Activated naive CD8-positive, alpha-beta T cell treated with anti-CD3 and anti-CD28 coated beads, Interleukin-2, amount 50 U/mL, for 16 hours (primary cell): ENCODE data around the gene HCRTR1.

Experiments
- DNase-seq: peaks from one replicate; pipeline ENCODE4 v3.0.0-alpha.2; 2020; ENCODE audit warnings: low read depth, low spot score

Gene HCRTR1

DNA sequence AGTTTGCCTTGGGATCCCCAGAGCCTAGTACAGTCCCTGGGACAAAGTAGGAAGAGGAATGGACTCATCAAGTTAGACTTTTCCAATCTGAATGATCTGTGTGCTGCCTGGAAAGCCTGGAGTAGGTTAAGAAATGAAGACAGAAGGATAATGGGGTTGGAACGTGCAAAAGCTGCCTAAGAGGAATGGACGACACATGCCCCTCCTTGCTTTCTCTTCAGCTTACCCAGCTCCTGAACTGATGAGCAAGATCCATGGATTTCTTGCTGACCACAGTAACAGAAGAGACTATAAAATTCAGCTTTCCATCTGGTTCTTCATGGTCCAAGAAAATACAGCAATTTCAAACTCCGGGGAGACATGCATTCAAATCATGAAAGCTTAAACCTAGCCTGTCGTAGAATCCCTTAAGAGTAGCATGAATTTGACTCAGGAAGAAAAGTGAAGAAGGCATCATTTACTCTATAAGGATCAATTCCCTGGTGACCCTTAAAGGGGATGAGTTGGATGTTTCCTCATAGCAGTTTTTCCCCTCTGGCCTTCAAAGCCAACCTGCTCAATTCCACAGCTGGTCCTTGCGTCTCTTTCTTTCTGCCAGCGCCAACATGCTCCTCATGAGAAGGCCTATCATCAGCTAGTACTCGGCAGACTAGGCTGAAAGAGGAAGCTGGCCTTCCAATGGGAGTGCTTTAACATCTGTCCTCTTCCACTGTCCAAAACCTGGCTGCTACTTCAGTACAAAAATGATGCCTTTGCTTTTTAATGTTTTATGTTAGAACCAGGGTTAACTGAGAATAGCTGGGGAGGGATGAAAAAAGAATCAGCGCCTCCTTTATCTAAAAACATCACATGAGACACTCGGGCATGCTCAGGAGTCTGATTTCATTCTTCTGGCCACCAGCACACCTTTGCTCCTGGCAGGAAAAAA is 32.9 kb downstream of the HCRTR1 start:
- no peak for DNase-seq

DNA sequence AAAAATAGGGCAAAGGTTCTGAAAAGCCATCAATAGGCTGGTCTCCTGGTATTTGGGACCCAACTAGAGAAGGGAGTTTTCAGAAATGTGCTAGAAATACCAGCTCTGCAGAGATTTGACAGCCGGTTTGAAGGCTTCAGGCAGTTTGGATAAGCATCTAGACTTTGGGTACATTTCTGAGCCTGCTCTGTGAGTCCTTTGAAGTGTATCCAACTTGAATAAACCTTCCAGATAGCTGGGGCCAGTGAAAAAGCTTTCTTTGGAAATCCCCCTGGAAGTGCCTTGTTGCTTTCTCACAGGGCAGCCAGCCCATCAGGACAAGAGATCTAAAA is 33.6 kb downstream of the HCRTR1 start:
- no peak for DNase-seq

DNA sequence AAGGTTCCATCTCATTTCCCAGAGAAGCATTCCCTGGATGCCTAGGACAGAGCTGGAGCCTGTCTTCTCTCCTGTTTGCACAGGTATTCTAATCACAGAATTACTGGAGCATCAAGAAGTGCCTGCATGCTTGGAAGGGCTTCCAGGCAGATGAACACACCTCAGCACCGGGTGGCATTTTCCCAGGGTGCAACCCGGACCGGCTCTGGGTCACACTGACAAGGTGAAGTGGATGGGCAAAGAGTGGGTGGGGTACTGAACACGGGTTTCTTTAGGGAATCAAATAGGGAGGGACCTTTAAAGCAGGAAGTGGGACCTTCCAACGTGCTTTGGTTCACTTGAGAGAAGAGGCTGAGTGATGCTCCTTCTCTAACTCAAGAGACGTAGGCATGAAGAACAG is 34.3 kb downstream of the HCRTR1 start:
- no peak for DNase-seq

DNA sequence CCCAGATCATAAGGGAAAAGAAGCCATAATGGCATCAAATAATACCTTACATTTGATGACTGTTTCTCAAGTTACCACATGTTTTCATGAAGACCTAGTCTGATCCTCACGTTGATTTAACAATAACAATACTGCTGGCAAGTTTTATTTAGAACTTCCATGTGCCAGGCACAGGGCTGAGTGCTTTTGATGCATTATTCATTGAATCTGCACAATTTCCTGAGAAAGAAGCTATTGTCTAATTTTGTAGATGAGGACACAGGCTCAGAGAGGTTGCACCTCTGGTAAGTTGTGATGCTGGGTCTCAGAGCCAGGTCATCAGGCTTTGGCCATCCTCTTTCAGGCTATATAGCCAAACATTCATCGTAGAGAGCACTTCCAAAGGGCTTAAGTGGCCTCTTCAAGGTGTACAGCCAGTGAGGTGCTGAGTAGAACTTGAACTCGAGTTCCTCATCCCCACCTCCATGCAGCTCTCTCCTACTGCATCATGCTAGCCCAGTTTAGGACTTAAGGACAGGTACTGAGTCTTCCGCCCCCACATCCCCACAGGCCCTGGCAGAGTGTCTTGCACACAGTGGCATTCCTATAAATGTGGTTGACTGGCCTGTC is 35.5 kb downstream of the HCRTR1 start:
- DNase-seq: no peak

DNA sequence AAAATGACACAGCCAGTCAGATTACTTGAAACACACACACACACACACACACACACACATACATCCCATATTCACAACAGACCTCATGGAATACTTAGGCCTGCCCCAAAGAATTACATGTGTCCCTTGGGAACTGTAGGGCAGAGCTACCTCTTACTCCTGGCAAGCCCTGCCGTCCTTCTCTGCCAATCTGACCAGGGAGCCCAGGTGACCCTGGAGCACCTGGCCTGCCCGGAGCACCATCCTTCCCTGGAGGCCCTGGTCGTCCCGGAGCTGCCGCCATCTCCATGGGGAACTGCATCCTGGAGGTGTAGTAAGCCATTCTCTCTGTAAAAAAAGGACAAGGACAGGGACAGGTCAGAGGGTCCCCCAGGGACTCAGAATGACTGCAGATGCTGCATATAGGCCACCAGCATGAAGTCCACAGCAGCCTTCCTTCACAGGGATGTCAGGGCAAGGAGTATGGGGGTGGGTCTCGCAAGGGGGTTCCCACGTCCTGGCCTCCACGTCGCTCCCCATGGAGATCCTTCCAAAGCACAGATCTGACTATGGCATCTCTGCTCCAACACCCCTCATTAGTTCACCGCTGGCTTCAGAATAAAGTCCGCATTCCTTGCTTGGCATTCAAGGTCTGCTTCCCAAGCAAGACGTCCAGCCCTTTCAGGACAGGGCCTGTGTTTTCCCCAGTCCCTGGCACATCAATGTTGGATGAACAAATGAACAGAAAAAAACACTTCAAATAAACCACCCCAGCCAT is 36.4 kb downstream of the HCRTR1 start:
- DNase-seq: no peak

DNA sequence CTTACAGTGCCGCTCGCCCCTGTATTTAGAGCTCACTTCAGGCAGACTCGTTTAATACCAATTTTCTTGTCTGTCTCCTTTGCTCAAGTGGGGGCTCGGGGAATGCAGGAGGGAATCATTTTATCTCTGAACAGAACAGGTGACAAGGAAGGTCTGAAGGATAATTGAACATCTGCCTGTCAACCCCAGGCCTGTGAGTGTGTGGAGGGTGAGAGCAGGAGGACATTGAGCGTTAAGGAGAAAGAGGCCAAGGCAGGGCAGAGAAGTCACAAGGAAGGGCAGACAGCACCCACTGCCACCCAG is 36.9 kb downstream of the HCRTR1 start:
- DNase-seq: no peak

DNA sequence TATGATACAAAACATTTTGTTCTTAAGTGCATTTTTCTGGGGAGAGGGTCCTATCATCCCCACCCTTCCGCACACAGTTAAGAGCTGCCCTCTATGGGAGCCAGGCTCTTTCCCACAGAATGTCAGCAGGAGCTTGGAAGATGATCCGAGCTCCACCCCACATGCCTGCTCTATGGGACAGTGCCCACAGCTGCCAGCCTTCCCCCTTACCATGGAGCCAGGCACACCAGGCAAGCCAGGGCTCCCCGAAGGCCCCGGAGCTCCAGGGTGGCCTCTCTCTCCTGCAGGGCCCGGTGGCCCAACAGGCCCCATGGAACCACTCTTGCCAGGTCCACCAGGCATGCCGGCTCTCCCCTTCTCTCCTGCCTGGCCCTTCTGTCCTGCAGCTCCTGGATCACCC is 37.6 kb downstream of the HCRTR1 start:
- DNase-seq: no peak

DNA sequence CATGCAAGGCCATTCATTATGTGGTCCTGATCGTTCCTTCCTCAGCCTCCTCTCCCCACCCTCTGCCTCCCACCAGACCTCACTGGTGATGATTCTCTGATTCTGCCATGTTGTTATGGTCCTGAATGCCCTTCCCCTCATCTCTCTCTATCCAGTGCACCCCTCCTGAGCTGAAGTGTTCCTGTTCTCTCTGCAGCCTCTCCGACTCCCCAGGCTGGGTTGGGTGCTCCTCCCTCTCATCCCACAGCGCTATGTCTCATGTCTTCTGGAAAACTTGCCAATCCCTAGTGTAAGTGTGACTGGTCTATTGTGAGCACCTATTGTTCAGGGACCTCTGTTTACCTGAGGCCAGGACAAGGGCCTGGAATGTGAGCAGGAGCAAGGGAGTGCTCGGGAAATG is 38.3 kb downstream of the HCRTR1 start:
- DNase-seq: no peak

DNA sequence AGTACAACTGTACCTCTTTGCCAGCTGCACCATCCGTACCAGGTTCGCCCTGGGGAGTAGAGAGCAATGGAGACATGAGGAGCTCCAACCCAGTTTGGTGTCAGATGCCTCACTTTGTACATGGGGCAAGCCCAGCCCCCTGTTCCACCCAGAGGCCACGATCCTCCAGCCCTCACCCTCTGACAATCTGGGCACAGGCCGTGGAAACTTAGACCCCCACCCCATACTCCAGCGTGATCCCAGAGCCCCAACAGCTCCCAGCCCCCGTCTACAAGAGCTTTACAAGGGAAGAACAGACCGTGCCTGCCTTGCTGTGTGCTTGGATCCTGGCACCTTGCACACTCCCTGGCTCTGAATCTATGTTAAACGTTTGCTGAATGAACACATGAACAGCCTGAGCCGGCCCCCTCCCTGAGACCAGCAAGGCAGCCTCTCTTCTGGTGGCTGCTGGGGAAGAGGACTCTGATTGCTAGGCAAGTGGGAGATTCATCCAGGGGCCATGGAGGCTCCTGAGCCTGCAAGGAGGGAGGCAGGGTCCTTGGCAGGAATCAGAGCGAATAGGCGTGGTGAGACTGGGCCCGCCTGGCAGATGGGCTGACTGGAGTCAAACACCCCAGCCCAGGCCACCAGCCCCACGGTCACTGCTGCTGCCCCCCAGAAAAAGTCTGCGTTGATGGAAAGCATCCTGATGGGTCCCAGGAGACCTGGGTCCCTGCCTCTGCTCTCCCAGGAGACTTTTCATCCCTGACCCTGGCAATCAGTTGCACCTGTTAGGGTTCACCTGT is 39.7 kb downstream of the HCRTR1 start:
- no peak for DNase-seq

DNA sequence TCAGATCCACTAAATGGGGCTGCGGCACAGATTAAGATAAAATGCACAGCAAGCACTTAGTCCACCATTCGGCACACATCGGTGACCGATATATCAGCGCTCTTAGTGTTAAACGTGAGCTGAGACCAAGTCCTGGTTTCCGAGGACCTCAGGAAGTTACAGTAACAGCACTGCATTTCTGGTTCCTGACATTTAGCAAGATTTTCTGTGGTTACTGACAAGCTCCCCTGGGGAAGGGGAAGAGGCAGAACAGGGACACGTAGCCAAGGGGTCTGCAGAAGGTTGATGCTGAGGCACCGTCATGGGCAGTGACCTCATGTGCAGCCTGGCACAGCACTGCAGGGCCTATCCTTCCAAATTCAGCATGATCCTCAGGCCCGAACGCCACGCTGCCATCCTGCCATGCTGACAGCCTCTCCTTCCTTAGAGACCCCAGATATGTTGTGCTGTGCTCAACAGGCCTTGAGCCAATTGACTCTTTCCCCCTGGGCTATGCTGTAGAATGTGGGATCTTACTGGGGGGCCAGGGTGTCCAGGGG is 40.6 kb downstream of the HCRTR1 start:
- DNase-seq: no peak

DNA sequence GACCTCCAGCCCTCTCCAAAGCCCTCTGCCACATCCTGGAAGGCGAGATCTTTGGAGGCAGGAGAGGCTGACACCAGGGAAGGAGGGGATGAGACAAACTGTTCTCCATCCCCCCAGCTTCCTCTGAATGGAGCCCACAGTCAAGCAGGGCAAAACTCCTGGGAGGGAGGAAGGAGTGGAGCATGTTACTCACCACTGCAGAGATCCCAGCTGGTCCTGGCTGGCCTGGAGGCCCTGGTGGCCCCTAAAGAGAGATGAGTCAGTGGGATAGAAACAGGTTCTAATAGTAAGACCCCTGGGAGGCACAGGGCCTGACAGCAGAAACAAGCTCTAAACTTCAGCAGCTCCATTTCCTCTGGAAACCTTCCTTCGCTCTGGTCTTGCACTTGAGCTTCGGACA is 41.2 kb downstream of the HCRTR1 start:
- no peak for DNase-seq

DNA sequence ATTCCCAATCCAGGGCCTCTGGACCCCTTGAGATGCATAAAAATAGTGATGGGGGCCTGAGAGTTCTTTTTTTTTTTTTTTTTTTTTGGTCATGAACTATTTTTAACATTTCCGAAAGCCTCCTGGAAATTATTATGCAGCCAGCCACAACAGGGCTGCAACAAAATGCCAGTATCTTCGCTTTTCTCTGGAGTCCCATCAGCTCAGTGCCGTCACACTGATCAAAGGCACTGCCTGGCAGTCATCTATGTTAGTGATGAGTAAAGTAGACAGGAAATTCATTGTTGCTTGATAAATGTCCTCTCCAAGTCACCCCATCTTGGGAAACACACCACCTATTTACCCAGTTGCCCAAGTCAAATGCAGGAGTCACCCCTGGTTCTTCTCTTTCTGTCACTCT is 42.4 kb downstream of the HCRTR1 start:
- DNase-seq: no peak

DNA sequence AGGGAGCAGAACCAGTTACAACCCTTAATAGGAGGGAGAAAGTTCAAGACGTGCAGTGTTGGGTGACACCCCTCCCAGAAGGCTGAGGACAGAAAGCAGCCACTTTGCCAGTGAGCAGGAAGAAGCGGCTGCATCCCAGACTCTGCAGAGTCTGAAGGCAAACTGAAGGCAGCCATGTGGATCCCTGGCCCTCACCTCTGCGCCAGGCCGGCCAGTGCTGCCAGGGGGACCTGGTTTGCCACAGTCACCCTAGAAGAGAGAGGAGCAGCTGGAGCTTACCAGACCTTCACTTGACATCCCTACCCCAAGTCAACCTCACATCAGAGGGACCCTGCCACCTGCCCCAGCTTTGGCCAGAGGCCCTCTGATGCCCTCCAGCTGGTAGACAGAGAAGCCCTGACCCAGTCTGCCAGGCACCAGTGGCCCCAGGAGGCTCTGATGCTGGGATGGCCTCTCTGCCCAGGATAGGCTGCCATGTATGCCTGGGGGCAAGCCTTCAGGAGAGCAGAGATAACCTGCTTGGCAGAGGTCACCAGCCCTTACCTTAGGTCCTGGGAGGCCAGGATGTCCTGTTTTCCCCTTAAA is 43.5 kb downstream of the HCRTR1 start:
- no peak for DNase-seq

DNA sequence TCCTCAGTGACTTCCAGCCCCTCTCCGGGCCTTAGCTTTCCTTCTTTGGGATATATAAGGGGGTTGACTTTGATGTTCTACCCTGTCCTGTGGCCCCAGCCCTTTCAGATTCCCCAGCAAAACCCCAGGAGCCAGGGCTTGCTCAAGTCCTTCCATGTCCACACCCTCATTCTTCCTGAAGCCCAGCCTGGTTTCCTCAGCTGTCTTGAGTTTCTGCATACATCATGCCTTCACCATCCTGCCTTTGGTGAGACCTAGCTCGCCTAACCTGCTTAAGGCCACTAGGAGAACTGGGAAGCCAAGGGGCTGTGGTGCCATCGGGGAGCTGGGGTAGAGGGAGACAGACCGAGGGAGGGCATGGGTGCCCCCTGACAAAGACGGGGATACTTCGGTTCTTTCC is 44.4 kb downstream of the HCRTR1 start:
- no peak for DNase-seq

DNA sequence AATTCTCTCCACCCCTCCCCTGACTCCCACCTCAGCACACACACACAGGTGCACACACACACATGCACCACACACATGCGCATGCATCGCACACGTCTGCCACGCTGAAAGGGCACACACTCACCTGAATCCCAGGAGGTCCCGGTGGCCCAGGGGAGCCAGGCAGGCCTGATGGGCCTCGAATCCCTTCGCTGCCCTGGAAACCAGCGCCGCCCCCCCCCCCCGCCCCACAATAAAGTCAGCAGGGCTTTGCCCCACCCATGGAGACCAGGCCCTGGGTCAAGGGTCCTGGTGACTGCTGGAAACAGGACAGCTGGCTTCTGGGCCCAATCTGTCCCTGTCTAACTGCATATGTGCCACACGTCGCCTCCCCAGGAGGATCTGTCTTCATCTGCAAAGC is 45.0 kb downstream of the HCRTR1 start:
- no peak for DNase-seq

DNA sequence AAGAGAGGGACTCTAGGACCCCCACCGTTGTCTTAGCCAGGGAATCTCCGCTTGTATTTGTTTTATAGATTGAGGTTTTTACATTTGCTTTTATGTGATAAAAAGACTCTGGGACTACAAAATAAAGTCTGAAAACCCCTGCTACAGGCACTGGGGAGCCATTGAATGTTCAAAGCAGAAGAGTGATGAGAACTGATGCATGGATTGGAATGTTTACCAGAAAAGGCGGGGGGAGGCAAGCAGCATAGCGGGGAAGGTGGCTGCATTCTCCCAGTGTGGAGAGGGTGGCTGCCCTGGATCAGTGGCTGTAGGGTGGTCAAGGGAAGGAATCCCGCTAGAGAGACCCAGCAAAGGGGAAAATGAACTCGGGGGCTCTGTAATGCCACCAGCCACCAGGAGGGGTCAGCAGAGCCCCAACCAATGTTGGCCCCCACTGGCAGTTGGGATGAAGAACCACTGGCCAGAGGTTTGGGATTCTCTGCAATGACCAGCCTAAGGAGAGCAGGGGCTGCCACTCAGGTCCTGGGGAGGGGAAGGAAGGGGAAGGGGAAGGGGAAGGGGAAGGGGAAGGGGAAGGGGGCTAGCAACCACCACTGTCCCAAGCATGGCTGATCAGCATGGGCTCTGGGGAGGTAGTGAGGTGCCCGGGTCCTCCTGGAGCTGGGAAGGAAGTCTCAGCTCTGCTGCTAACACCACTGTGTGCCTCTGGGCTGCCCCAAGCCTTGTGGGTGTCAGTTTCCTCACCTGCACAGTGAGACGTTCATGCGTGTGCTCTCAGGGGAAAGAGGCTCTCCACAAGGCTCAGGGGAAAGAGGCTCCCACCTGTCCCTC is 46.3 kb downstream of the HCRTR1 start:
- DNase-seq: no peak

DNA sequence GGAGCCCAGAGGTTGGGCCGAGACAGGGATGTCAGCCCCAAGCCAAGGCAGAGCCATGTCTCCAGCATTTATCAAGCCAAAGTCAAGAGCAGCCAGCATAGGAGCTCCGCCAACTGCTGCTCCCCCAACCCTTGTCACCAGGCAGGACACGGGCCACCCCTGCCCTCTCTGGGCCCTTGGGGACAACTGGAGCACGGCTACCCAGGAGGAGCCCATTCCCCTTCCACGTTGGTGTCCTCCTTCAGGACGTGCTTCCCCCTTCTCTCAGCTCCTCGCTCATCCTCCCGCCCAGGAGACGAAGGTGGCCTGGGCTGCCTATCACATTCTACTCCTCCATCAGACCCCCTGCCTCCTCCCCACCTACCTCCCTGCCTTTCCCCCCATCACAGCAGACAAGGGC is 47.0 kb downstream of the HCRTR1 start:
- no peak for DNase-seq

DNA sequence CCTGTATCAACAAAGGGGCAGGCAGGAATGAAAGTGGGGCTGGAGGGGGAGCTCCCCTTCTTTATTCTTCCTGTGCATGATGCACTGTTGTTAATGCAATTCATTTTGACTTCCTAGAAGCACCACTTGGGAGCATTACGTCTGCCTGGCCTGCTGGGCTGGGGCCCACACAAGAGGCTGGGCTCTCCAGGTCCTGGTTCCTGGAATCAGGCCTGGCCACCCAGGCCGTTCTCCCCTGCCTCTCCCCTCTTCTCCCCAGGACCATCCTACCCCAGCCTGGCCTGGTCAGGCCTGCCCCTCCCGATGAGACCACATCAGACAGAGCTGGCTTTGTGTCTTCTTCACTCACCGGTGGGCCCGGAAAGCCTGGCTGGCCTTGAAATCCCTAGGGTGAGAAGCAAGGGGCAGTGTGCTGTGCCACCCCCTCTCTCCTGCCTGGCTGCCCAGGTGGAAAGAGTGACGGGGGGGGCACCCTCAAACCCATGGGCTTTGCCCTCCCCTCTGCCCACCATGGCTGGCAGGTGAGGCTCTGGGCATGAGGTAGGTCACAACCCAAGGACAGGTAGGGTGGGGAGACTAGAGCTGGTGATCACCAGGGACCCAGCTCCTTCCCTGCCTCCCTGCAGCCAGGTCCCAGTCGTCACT is 47.9 kb downstream of the HCRTR1 start:
- no peak for DNase-seq

DNA sequence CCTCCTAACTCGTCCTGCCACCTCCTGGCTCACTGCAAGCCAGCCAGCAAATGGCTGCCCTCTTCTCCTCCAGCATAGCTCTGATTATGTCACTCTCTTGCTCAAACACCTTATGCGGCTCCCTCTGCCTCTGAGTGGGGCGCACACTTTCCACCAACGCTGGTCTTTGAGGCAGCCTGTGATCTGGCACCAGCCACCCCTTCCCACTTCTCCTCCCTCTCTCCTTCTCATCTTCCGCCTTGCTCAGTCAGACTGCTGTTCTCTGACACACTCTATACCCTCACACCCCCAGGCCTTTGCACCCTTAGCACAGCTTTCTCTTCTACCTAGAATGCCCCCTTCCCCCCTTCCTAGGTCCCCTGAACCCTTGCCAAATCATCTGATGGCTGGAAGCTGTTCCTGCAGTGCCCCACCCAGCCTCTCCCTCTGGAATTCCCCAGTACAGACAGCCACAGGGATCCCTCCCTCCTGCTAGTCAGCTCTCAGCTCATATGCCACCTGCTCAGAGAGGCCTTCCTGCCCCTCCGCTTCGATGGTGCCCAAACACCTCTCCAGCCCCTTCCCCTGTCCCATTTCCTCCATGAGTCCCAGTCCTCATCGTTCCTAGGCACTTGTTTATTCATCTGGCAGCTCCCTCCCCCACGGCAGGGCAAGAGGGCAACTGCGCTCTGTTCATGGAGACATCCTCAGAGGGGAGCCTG is 48.9 kb downstream of the HCRTR1 start:
- DNase-seq: no peak
